HEK293 (cell line): ENCODE measurements around the gene BATF2.

ENCODE experiments used
- REST ChIP-seq: fragments of 450-650 bp; formaldehyde crosslinking; IDR thresholded peaks from 2 replicates; pipeline ENCODE4 v1.5.1; 2016; ENCODE audit warnings: missing biosample characterization, missing genetic modification characterization
- ZFP3 ChIP-seq: fragments of 450-650 bp; formaldehyde crosslinking; IDR thresholded peaks from 2 replicates; pipeline ENCODE4 v1.5.1; 2016; ENCODE audit warnings: low read depth, missing biosample characterization, missing genetic modification characterization
- ZNF292 ChIP-seq: fragments of 450-650 bp; formaldehyde crosslinking; IDR thresholded peaks from 2 replicates; pipeline ENCODE4 v1.5.1; 2016; ENCODE audit warnings: low read depth, missing biosample characterization, missing genetic modification characterization, borderline replicate concordance
- ZNF544 ChIP-seq: fragments of 450-650 bp; formaldehyde crosslinking; IDR thresholded peaks from 2 replicates; pipeline ENCODE4 v1.5.0; 2017; ENCODE audit warnings: missing biosample characterization, missing genetic modification characterization

- no peak for TF ChIP-seq REST (tag by site-specific recombination)
- no peak for TF ChIP-seq ZFP3 (tag by site-specific recombination)
- no peak for TF ChIP-seq ZNF544
- TF ChIP-seq ZNF292 (tag by site-specific recombination), result no peak
Observed at GRCh38 chr11:65042891-65043290, 46.1 kb upstream of the BATF2 start.
